NB4 (cell line): ENCODE results near the gene EDIL3.
"Not testable (repeated sequence)": the region's sequence is repeated elsewhere in the genome, so short reads cannot be mapped to it uniquely, and the experiment has no call there.

ENCODE experiments used
- DNase-seq: peaks from one replicate; pipeline ENCODE4 v3.0.0; 2010; ENCODE audit warnings: low read depth
- H3K4me3 ChIP-seq: one replicate; pipeline ENCODE4 v1.5.1; 2011; ENCODE audit warnings: mild to moderate bottlenecking, low read depth, low read length, moderate library complexity
- CTCF ChIP-seq: IDR thresholded peaks from one replicate; pipeline ENCODE4 v1.5.1; 2012; ENCODE audit warnings: low read depth, low read length
- MAX ChIP-seq: IDR thresholded peaks from 2 replicates; pipeline ENCODE4 v1.6.1; 2011; ENCODE audit warnings: low read depth, low read length
- MYC ChIP-seq: IDR thresholded peaks from 2 replicates; pipeline ENCODE4 v1.6.1; 2011; ENCODE audit warnings: low read depth, low read length
- POLR2A ChIP-seq: IDR thresholded peaks from 2 replicates; pipeline ENCODE4 v1.6.1; 2011; ENCODE audit warnings: mild to moderate bottlenecking; ENCODE audit not compliant: insufficient read length; ENCODE audit errors: extremely low read depth

The EDIL3 gene

GRCh38 chr5:84332106-84332505, 52.6 kb downstream of the EDIL3 start:
- DNase-seq = no peak
- TF ChIP-seq MYC (no peak), POLR2A (no peak), CTCF (no peak), MAX (no peak)
- H3K4me3 ChIP-seq = no peak overlapping the region

GRCh38 chr5:84327591-84327990, 57.1 kb downstream of the EDIL3 start:
- peak; percentile 6 for DNase-seq
- no peak overlapping the region for H3K4me3 ChIP-seq
- TF ChIP-seq MYC = no peak
- no peak for TF ChIP-seq POLR2A
- no peak for TF ChIP-seq MAX
- TF ChIP-seq CTCF = no peak

- no peak overlapping the region for H3K4me3 ChIP-seq
- DNase-seq = no peak
- TF ChIP-seq MYC (no peak), POLR2A (no peak), CTCF (no peak), MAX (no peak)
These were observed 62.0 kb downstream of the EDIL3 start for GRCh38 chr5:84322646-84323045.

- DNase-seq = not testable (repeated sequence)
These were observed 66.9 kb downstream of the EDIL3 start for GRCh38 chr5:84317826-84318225.

GRCh38 chr5:84312280-84312679, 72.4 kb downstream of the EDIL3 start:
- not testable (repeated sequence) for DNase-seq, H3K4me3 ChIP-seq

More at GRCh38 chr5:84317826-84318225, 66.9 kb downstream of the EDIL3 start:
- H3K4me3 ChIP-seq = not testable (repeated sequence)

GRCh38 chr5:84309850-84310249, 74.8 kb downstream of the EDIL3 start:
- not testable (repeated sequence) for DNase-seq, H3K4me3 ChIP-seq

GRCh38 chr5:84306601-84307000, 78.1 kb downstream of the EDIL3 start:
- DNase-seq = no peak
- TF ChIP-seq MAX (no peak), CTCF (no peak), POLR2A (no peak), MYC (no peak)

GRCh38 chr5:84304599-84304998, 80.1 kb downstream of the EDIL3 start:
- no peak overlapping the region for H3K4me3 ChIP-seq
- DNase-seq = no peak
- TF ChIP-seq MYC (no peak), CTCF (no peak), MAX (no peak), POLR2A (no peak)

More at GRCh38 chr5:84306601-84307000, 78.1 kb downstream of the EDIL3 start:
- no peak overlapping the region for H3K4me3 ChIP-seq
